ENCODE measurements around the gene TCEAL2.
"Not testable (repeated sequence)": the region's sequence is repeated elsewhere in the genome, so short reads cannot be mapped to it uniquely, and the experiment has no call there.

The TCEAL2 gene

GRCh38 chrX:102125436-102125835 is at the start of gene TCEAL2:
TSS of gene TCEAL2 (plus strand) at chrX:102125679. CDS start at chrX:102126831, 1,152 bp downstream.
- peak in 45 of 58 donors; percentile 2 to 49 (median 18) for DNase-seq

GRCh38 chrX:102077426-102077825 is 48.1 kb upstream of the TCEAL2 start:
- DNase-seq: no peak

GRCh38 chrX:102085706-102086105 is 39.8 kb upstream of the TCEAL2 start:
- no peak for DNase-seq

GRCh38 chrX:102113367-102113766 is 12.1 kb upstream of the TCEAL2 start:
- DNase-seq: no peak

GRCh38 chrX:102115748-102116147 is 9.7 kb upstream of the TCEAL2 start:
- no peak for DNase-seq

- DNase-seq: not testable (repeated sequence)
Measured at GRCh38 chrX:102125014-102125413, 465 bp upstream of the TCEAL2 start.

GRCh38 chrX:102126080-102126818 is 770 bp downstream of the TCEAL2 start:
- DNase-seq: peak in 5 of 58 donors; percentile 2 to 15 (median 3)

GRCh38 chrX:102126863-102127262 is 1.4 kb downstream of the TCEAL2 start:
- DNase-seq: peak in 2 of 58 donors; percentile 1 to 4

GRCh38 chrX:102129473-102129872 is 4.0 kb downstream of the TCEAL2 start:
- DNase-seq: no peak

- no peak for DNase-seq
Measured at GRCh38 chrX:102138064-102138463, 12.6 kb downstream of the TCEAL2 start.

GRCh38 chrX:102140876-102141275 is 15.4 kb downstream of the TCEAL2 start:
- not testable (repeated sequence) for DNase-seq

- DNase-seq: peak in 8 of 58 donors; percentile 0 to 6 (median 1)
Measured at GRCh38 chrX:102141631-102142030, 16.2 kb downstream of the TCEAL2 start.

GRCh38 chrX:102142274-102142673 is 16.8 kb downstream of the TCEAL2 start, which contains the start of gene TCEAL6:
TSS of gene TCEAL6 (minus strand) at chrX:102142481.
- peak in 31 of 58 donors; percentile 0 to 41 (median 3) for DNase-seq

- peak in 33 of 58 donors; percentile 0 to 51 (median 4) for DNase-seq
Measured at GRCh38 chrX:102154218-102154860, 28.9 kb downstream of the TCEAL2 start.

GRCh38 chrX:102154900-102155805 is 29.7 kb downstream of the TCEAL2 start:
- DNase-seq: peak in 22 of 58 donors; percentile 0 to 40 (median 14)

GRCh38 chrX:102155806-102156179 is 30.3 kb downstream of the TCEAL2 start, which contains the start of gene BEX5:
TSS of gene BEX5 (minus strand) at chrX:102155977. CDS start at chrX:102154265, 1,712 bp downstream.
- peak in 55 of 58 donors; percentile 1 to 84 (median 48) for DNase-seq
